Mucosa of stomach (tissue), 1 donor: ENCODE data around the gene BICDL1.
"Not testable (repeated sequence)": the region's sequence is repeated elsewhere in the genome, so short reads cannot be mapped to it uniquely, and the experiment has no call there.

Experiments
- H3K27me3 ChIP-seq: one replicate; pipeline ENCODE4 v1.7.0; 2013; ENCODE audit warnings: mild to moderate bottlenecking, low read length; ENCODE audit not compliant: control insufficient read depth, insufficient read depth
- H3K36me3 ChIP-seq: one replicate; pipeline ENCODE4 v1.7.0; 2013; ENCODE audit warnings: low read length; ENCODE audit not compliant: control insufficient read depth, insufficient read depth
- H3K4me1 ChIP-seq: one replicate; pipeline ENCODE4 v1.7.0; 2013; ENCODE audit warnings: mild to moderate bottlenecking, low read length; ENCODE audit not compliant: control insufficient read depth, insufficient read depth
- H3K4me3 ChIP-seq: one replicate; pipeline ENCODE4 v1.7.0; 2013; ENCODE audit warnings: low read length
- H3K9ac ChIP-seq: one replicate; pipeline ENCODE4 v1.7.0; 2013; ENCODE audit warnings: mild to moderate bottlenecking, low read length, moderate library complexity
- H3K9me3 ChIP-seq: one replicate; pipeline ENCODE4 v1.7.0; 2013; ENCODE audit warnings: mild to moderate bottlenecking, low read length, moderate library complexity; ENCODE audit not compliant: control insufficient read depth
- donor health status: Pancreatic carcinoma.

BICDL1 gene

DNA sequence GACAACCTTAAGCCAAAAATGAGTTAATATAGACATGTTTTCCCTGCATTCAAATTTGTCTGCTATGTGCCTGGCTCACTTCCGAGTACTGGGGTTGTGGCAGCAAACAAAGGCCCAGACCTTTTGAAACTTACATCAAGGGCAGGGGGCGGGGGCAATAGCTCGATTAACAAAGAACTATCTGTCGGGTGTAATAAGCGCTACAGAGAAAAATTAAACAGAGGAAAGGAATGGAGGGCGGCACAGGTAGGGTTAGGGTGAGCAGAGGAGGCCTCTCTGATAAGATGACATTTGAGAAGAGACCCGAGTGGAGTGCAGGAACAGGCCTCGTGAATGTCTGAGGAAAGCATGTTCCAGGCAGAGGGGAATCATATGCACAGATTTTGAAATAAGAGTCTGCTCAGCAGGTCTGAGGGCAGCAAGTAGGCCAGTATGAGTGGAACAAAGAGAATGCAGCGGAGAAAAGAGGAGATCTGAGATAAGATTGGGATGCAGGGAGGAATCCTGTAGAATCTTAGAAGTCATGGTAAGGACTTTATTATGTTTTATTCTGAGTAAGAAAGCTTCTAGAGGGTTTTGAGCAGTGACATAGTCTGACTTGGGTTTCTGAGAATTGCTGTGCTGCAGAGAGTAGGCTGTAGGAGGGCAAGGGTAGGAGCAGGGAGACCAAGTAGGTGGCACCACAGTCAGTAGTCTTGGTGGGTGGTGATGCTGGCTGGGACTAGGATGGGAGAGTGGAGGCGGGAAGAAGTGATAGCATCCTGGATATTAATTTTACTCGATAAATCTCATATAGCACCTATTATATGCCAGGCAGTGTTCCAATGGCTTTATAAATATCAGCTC is 52.6 kb downstream of the BICDL1 start:
- Histone ChIP-seq H3K36me3 (no peaks in the 10 kb centered on the region), H3K4me3 (no peak overlapping the region), H3K9ac (no peak overlapping the region), H3K9me3 (no peaks in the 10 kb centered on the region), H3K27me3 (no peaks in the 10 kb centered on the region), H3K4me1 (peaks cover 23% of the 10 kb centered on the region)

DNA sequence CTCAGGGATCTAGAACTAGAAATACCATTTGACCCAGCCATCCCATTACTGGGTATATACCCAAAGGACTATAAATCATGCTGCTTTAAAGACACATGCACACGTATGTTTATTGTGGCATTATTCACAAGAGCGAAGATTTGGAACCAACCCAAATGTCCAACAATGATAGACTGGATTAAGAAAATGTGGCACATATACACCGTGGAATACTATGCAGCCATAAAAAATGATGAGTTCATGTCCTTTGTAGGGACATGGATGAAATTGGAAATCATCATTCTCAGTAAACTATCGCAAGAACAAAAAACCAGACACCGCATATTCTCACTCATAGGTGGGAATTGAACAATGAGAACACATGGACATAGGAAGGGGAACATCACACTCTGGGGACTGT is 56.3 kb downstream of the BICDL1 start:
- not testable (repeated sequence) for H3K9ac ChIP-seq, H3K9me3 ChIP-seq, H3K36me3 ChIP-seq, H3K4me3 ChIP-seq, H3K27me3 ChIP-seq
- peaks cover 23% of the 10 kb centered on the region for H3K4me1 ChIP-seq

DNA sequence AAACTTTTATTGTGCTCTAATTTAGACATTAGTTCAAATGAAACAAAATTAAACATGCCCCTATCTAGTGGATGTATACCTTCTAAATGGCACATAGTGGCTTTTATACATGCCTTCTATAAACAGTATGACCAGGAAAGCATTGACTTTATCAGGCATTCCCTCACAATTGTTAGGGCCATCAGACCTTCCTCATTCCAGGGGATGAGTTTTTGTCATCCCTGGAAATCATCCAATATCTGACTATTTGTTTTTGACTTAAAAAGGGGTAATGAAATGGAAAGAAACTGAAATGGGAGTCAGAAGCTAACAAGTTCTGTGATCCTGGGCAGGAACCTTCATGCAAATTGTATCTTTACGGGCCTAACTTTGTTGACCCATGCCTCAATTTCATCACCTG is 58.0 kb downstream of the BICDL1 start:
- peaks cover 12% of the 10 kb centered on the region for H3K4me1 ChIP-seq
- no peaks in the 10 kb centered on the region for H3K36me3 ChIP-seq
- no peaks in the 10 kb centered on the region for H3K27me3 ChIP-seq
- H3K4me3 ChIP-seq = no peak overlapping the region
- H3K9ac ChIP-seq = no peak overlapping the region
- no peaks in the 10 kb centered on the region for H3K9me3 ChIP-seq

DNA sequence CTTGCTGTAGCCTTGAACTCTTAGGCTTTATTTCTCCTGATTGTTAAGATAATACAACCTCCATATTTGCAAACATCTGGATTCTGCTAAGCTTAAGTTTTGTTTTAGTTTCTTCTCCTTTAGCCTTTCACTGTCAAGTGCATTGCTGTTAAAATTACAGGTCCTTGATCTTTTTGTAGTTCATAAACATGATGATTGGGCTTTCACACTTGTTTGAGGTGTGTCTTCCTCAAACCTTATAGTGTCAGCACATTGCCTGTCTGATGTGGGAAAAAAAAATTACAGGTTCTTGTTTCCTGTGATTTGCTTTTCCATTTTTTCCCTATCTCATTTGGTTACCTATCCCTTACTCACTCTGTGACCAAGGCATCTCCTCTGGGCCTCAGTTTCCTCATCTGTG is 59.2 kb downstream of the BICDL1 start:
- Histone ChIP-seq H3K4me3 (no peak overlapping the region), H3K9ac (no peak overlapping the region), H3K36me3 (no peaks in the 10 kb centered on the region), H3K27me3 (no peaks in the 10 kb centered on the region), H3K9me3 (no peaks in the 10 kb centered on the region), H3K4me1 (peaks cover 9% of the 10 kb centered on the region)

DNA sequence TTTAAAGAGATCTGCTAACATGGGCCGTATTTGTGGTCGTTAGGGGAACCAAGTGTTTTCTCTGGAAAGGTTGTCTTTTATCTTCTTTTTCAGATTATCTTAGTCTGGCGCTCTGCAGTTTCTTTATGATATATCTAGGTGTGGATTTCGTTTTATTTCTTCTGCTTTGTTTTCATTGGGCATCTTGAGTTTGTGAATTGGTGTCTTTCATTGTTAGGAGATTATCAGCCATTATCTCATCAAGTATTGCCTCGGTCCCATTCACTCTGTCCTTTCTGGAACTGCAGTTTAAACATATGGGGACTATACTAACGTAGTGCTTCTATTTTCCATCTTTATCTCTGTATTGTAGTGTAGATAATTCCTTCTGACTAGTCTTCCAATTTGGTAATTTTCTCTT is 60.4 kb downstream of the BICDL1 start:
- no peak overlapping the region for H3K4me3 ChIP-seq
- no peaks in the 10 kb centered on the region for H3K36me3 ChIP-seq
- no peak overlapping the region for H3K9ac ChIP-seq

DNA sequence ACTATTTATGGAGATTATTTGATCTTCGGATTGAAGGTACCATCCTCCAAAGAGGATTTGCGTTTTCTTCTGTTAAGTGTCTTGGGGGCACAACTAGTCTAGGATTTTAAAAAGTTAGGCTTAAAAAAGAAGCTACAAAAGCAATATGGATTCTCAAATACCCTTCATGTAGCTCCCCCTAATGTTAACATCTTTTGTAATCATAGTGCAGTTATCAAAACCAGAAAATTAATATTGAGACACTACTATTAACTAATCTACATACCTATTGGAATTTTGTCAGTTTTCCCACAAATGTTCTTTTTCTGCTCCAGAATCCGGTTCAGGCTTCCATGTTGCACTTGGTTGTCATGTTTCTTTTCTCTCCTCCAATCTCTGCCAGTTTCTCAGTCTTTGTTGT is 62.5 kb downstream of the BICDL1 start:
- H3K36me3 ChIP-seq = no peaks in the 10 kb centered on the region
- H3K9me3 ChIP-seq = no peaks in the 10 kb centered on the region
- no peaks in the 10 kb centered on the region for H3K4me1 ChIP-seq
- no peak overlapping the region for H3K4me3 ChIP-seq
- no peak overlapping the region for H3K9ac ChIP-seq
- H3K27me3 ChIP-seq = no peaks in the 10 kb centered on the region

More for the DNA sequence above, 60.4 kb downstream of the BICDL1 start:
- Histone ChIP-seq H3K4me1 (no peaks in the 10 kb centered on the region), H3K27me3 (no peaks in the 10 kb centered on the region), H3K9me3 (no peaks in the 10 kb centered on the region)

DNA sequence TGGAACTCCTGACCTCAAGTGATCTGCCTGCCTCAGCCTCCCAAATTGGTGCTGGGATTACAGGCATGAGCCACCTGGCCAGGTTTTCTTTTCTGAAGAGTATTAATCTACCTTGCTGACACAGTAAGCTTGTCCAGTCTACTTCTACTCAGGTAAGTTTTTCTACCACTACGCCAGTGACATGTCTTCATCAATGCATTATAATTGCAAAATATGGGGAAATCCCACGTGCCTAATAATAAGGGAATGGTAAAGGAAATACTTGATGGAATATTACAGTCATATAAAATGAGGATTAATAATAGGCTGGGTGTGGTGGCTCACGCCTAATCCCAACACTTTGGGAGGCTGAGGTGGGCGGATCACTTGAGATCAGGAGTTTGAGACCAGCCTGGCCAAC is 65.3 kb downstream of the BICDL1 start:
- no peaks in the 10 kb centered on the region for H3K27me3 ChIP-seq
- no peak overlapping the region for H3K9ac ChIP-seq
- H3K36me3 ChIP-seq = no peaks in the 10 kb centered on the region
- H3K4me3 ChIP-seq = no peak overlapping the region
- no peaks in the 10 kb centered on the region for H3K9me3 ChIP-seq
- H3K4me1 ChIP-seq = no peaks in the 10 kb centered on the region

DNA sequence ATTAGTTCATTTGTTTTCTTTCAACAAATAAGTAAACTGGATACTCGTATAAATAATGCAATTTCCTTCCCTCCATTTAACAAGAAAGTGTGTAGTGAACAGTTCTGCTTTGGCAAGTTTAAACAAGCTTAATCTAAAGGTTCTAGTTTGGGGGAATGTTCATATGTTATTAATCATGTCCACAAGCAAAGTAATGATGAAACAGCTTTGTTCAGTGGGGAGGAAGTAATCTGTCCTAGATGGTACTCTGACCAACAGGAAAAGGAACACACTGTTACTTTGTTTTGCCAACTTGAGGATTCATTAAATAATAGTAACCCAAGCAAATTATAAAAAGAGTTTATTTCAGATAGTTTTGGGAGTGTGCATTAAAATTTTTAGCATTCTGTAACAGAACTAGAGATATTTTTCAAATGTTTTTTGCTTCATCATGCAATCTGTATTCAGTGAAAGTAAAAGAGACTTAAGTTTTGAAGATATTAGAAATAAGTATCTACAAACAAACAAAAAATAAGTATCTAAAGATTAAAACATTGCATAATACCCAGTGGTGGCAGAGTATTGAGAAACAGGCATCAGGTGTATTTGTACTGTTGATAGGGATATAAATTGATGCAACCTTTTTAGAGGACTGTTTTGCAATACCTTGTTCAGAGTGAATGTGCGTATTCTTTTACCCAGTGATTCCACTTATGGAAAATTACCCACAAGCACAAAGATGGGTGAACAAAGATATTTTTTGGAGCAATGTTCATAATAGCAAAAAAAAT is 66.4 kb downstream of the BICDL1 start:
- Histone ChIP-seq H3K36me3 (no peaks in the 10 kb centered on the region), H3K4me3 (no peak overlapping the region), H3K4me1 (peaks cover 9% of the 10 kb centered on the region), H3K27me3 (no peaks in the 10 kb centered on the region), H3K9me3 (no peaks in the 10 kb centered on the region), H3K9ac (no peak overlapping the region)

DNA sequence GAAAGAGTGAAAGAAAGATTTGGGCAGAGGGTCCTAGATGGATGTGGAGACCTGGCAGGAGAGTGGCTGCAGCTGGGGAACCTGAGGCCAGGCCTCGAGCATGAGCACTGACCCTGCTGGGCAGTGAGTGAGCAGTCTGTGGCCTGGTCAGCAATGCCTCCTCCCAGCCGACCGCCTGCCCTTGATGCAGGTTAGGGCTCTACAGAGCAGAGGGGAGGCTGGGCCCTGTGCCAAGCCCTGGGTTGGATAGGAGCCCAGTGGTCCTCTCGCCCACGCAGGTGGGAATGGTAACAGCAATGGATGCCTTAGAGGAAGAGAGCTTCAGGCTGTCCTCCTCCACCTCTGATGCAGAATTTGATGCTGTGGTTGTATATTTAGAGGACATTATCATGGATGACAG is 67.7 kb downstream of the BICDL1 start:
- no peaks in the 10 kb centered on the region for H3K9me3 ChIP-seq
- no peaks in the 10 kb centered on the region for H3K36me3 ChIP-seq
- H3K4me1 ChIP-seq = peaks cover 19% of the 10 kb centered on the region
- no peak overlapping the region for H3K4me3 ChIP-seq
- H3K9ac ChIP-seq = no peak overlapping the region
- no peaks in the 10 kb centered on the region for H3K27me3 ChIP-seq

DNA sequence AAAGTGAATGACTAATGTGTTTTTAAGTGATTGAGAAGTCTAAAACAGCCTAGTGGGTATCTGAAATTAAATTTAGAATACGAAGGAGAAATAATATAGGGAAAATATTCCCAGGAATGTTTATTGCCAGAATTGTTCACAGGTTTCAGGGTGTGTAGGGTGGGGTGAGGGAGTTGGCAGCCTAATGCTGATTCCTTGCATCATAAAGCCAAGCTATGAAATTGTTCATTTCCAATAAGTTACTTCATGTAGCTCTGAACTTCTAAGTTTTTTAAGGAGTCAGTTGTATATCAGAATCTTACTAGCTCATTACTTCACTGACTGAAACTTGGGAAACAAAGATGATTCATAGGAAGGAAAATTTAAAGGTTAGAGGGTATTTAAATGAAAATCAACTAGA is 71.2 kb downstream of the BICDL1 start:
- peaks cover 49% of the 10 kb centered on the region for H3K4me1 ChIP-seq
- no peaks in the 10 kb centered on the region for H3K9me3 ChIP-seq
- no peak overlapping the region for H3K9ac ChIP-seq
- no peaks in the 10 kb centered on the region for H3K27me3 ChIP-seq
- no peaks in the 10 kb centered on the region for H3K36me3 ChIP-seq
- no peak overlapping the region for H3K4me3 ChIP-seq

DNA sequence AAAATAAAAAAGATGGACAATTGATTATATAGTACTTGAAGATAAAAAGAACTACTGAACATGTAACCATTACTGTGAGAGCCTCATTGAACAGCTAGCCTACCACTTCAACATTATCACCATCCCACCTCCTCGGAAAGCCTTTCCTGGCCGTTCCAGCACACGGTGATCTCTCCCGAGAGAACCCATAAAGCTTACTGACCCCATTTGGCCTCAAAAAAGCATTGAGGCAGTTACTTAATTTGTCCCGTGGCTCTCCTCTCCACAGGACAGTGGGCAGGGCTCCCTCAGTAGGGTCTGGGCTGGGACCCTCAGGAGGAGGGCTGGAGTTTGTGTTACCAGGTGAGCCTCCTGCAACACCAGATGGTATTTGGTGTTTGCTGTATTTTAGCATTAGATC is 71.7 kb downstream of the BICDL1 start:
- peaks cover 53% of the 10 kb centered on the region for H3K4me1 ChIP-seq
- H3K36me3 ChIP-seq = peaks cover 2% of the 10 kb centered on the region
- no peaks in the 10 kb centered on the region for H3K9me3 ChIP-seq
- H3K4me3 ChIP-seq = no peak overlapping the region
- no peaks in the 10 kb centered on the region for H3K27me3 ChIP-seq
- H3K9ac ChIP-seq = no peak overlapping the region

DNA sequence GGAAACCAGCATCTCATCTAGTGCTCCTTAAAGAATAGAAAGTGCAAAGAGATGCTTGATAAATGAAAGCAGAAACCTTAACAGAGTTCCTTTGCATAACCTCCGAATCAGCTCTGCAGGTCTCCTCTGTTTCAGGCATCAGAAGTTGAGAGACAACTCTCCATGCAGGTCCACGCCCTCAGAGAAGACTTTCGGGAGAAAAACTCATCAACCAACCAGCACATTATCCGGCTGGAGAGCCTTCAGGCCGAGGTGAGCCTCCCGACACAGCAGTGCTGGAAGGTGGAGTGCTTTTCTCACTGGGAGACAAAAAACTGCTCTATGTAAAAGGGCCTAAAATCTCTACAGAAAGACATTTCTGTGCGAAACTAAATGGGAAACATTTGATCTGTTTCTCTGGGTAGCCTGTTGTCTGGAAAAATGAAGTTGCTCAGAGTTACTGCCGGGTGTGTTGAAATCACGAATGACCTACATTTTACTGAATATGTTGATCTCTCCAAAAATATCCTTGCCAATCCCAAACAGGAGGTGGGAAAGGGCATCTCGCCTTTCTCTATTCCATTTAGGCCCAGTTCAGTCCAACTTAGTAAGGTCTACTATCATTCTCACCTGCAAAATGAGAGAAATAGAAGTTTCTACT is 72.7 kb downstream of the BICDL1 start:
- H3K4me1 ChIP-seq = peaks cover 55% of the 10 kb centered on the region
- no peaks in the 10 kb centered on the region for H3K9me3 ChIP-seq
- H3K4me3 ChIP-seq = no peak overlapping the region
- H3K9ac ChIP-seq = no peak overlapping the region
- H3K36me3 ChIP-seq = peaks cover 5% of the 10 kb centered on the region
- H3K27me3 ChIP-seq = no peaks in the 10 kb centered on the region
